ENCODE data around the gene SMIM20. TPM values are rescaled to one million over a fixed set of nuclear protein-coding genes. Genes with fewer than 3 reads are reported as not detected.

Gene SMIM20
- total and polyA plus RNA-seq, 2 of the 4 experiments (the other 2 are of a cell fraction) = 13.6 to 23.1 TPM

- in situ Hi-C loops (cut with MboI; ENCODE audit: low sequenced_read_pairs) = no loop called here
- H2BK15ac ChIP-seq (ENCODE audit: low read depth, low read length) = no peak overlapping the region
- H3K79me1 ChIP-seq (ENCODE audit: low read depth in 1 of 2, low read length in 2 of 2) = no peaks in the 10 kb centered on the region
- H3K18ac ChIP-seq (ENCODE audit: low read depth, low read length) = no peak overlapping the region
- H2BK20ac ChIP-seq (ENCODE audit: low read depth, low read length) = no peak overlapping the region
- no peak overlapping the region for H2BK120ac ChIP-seq (ENCODE audit: low read depth, low read length)
- no peak overlapping the region for H4K5ac ChIP-seq (ENCODE audit: low read depth, low read length)
- no peak overlapping the region for H3K9ac ChIP-seq (ENCODE audit: low read depth, low read length)
- H4K91ac ChIP-seq (ENCODE audit: insufficient read depth, low read depth, low read length) = no peak overlapping the region
- no peak overlapping the region for H4K8ac ChIP-seq (ENCODE audit: low read depth in 2 of 2, low read length in 2 of 2)
- no peak for TF ChIP-seq ELK1 (IDR thresholded peaks at IDR 0.05; ENCODE audit: borderline replicate concordance, low read depth, low read length)
- TF ChIP-seq RAD21 (IDR thresholded peaks at IDR 0.05; ENCODE audit: low read length) = no peak
- TF ChIP-seq BHLHE40 (IDR thresholded peaks at IDR 0.05; ENCODE audit: low read depth, low read length) = no peak
- dilution Hi-C loops (cut with HindIII; ENCODE audit: low sequenced_read_pairs, unreplicated experiment) = no loop called here
- peaks cover 3% of the 10 kb centered on the region; the same call in 1 of the 2 replicates for H3K9me3 ChIP-seq (ENCODE audit: control insufficient read depth, insufficient read depth, low read length)
- no peak overlapping the region for H3K14ac ChIP-seq (replicated peaks; ENCODE audit: low read depth, low read length)
- H2BK5ac ChIP-seq (ENCODE audit: low read depth, low read length, poor library complexity, severe bottlenecking) = no peak overlapping the region
- no peak overlapping the region for H3K23ac ChIP-seq (ENCODE audit: low read depth, low read length)
- no peak overlapping the region for H3K4ac ChIP-seq (ENCODE audit: low read depth, low read length)
- no peak for DNase-seq
- H3K9me1 ChIP-seq (ENCODE audit: insufficient read depth, low read length) = peaks cover 9% of the 10 kb centered on the region; the same call in 1 of the 2 replicates
- peaks cover 17% of the 10 kb centered on the region for H3K4me1 ChIP-seq (ENCODE audit: control insufficient read depth, insufficient read depth, low read length)
- POLR2A ChIA-PET (ENCODE audit: unreplicated experiment) = no interaction called here
- no peak for ATAC-seq (ENCODE audit: low read depth)
- H2AFZ ChIP-seq (replicated peaks; ENCODE audit: low read length, poor library complexity) = no peak overlapping the region
- WGBS, 2 experiments (ENCODE audit: extremely low coverage in 2 of 2, insufficient read length in 1 of 2) = 100% methylated on average over 1 of the region's 9 CpGs; no CpG with 5 or more reads in 1 of the 2 experiments
- no peak overlapping the region for H3K4me2 ChIP-seq (ENCODE audit: low read depth, low read length)
- no peaks in the 10 kb centered on the region for H3K27me3 ChIP-seq (ENCODE audit: control insufficient read depth, insufficient read depth, low read length)
- CTCF ChIA-PET = no interaction called here
- H3K27ac ChIP-seq (ENCODE audit: insufficient read depth, low read length) = no peak overlapping the region
- no peaks in the 10 kb centered on the region for H4K20me1 ChIP-seq (ENCODE audit: insufficient read depth, low read length)
- H3K4me3 ChIP-seq (ENCODE audit: insufficient read depth, low read depth, low read length) = no peak overlapping the region
- no peak overlapping the region for H2AK9ac ChIP-seq (replicated peaks; ENCODE audit: low read depth, low read length, poor library complexity)
- no peak overlapping the region for H3K56ac ChIP-seq (ENCODE audit: extremely low read depth, insufficient read depth, low read length)
- BruUV-seq (replicated peaks) = no TSS peak
- H3K36me3 ChIP-seq (ENCODE audit: control insufficient read depth, insufficient read depth, low read length) = no peaks in the 10 kb centered on the region
- intact Hi-C loops (cut with micrococcal nuclease) = no loop called here
- H2AK5ac ChIP-seq (ENCODE audit: low read depth, low read length) = no peak overlapping the region
Observed at GRCh38 chr4:25879091-25879584, 34.9 kb upstream of the SMIM20 start.

Measured in IMR-90 (cell line).